OCI-M1 (cell line): ENCODE results near the gene SUN2.

Experiments used
- DNase-seq: peaks from one replicate; lab custom pipeline; 2025; lab: John Stamatoyannopoulos, UW

SUN2 gene

DNA sequence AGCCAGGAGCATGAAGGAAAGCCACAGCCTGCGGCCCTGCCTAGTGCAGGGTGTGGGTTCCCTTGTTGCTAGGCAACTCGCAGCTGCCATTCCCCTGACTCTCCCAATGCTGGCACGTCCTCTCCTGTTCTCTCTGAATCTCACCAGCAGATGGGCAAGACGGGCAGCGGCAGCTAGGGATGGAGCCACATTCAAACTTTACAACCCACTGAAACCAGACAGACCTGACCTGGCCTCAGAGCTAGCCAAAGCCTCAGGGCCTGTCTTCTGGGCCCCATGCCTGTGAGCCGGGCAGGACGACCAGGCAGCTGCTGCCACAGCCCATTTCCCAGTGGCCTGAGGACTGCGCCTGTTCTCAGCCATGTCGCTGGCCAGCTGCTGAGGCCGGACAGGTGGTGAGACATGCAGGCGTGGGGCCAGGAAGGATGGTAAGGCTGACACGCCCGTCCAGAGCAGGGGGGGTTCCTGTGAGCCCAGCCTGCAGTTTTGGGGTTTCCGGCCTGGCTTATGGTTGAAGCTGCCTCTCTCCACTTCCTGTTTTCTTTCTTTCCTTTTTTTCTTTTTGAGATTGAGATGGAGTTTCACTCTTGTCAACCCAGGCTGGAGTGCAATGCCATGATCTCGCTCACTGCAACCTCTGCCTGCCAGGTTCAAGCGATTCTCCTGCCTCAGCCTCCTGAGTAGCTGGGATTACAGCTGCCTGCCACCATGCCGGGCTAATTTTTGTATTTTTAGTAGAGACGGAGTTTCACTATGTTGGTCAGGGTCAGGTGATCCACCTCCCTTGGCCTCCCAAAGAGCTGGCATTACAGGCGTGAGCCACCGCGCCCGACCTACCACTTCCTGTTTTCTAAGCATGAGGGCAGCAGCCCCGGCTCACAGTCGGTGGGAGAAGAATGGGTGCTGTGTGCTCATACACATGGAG is 4.1 kb downstream of the SUN2 start:
- no peak for DNase-seq

DNA sequence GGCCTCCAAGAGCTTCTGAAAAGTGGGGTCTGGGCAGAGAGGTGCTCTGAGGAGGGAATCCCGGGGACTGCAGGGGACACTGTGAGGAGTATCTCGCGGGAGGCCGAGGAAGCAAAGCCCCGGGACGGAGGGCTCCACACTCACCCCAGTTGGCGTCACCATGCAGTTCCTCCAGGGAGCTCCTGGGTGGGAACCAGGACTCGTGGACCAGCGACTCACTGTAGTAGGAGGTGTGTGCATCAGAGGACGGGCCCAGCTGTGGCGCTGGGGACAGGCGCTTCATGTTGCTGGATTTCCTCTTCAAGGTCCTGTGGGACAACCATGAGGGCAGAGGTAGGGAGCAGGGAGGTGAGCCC is 4.8 kb downstream of the SUN2 start:
- no peak for DNase-seq

DNA sequence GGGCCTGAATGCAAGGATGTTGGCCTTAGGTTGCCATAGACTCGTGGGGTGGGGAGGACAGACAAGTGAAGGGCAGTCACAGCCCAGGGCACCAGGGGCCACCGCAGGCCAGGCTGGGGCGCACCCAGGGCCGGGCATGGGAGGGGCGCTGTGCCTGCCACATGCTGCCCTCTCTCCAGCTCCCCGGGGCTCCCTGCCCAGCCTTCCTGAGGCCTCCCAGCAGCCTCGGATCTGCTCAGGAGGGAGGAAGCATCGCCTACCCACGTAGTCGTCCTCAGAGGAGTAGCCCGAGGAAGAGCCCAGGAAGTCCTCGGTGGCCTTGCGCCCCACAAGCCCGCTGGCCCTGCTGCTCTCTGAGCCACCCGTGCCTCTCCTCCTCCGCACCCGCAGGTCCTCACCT is 5.2 kb downstream of the SUN2 start:
- DNase-seq = no peak

DNA sequence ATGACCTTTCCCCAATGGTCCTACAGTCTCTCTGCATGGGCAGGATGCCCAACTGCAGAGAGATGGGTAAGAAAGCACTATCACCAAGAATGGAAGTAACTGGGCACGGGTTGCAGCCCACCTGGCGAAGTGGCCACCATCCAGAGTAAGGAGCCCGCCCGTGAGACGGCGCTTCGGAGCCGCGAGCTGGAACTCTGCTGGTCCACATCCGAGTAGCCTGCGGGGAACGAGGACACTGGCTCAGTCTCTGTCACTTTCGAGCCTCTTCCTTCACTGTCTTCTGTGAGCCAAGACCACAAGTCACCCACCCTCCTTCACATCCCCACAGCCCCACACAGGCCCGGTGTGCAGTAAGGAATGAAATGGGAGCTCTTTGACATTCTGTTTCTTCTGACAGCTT is 5.7 kb downstream of the SUN2 start:
- DNase-seq = no peak

DNA sequence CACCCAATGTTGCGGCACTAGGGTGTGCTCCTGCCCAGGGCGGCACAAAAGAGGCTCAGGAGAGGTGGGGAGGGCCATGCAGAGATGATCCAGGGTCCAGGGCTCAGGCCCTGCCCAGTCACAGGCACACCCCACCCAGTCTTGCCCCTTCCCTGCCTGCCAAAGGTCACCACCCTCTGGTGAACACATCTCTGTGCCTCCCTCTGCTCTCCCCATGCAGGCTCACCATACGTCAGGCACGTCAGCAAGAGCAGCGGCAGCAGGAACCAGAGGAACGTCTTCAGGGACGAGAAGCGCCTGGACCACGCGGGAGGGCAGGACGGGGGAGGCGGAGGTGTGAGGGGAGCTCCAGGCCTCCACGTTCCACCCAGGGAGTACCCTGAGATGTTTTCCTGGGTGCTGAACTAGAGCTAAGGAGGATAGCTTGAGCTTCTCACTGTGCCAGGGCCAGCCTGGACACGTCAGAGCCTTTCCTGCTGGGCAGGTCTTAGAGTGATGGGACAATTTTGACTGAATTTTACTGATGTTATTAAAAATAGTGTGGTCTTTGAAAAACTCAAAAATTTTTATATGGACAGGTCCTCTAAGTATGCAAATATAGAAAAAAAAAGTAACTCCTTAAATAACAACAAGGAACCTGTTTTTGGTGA is 7.2 kb downstream of the SUN2 start:
- DNase-seq = no peak

DNA sequence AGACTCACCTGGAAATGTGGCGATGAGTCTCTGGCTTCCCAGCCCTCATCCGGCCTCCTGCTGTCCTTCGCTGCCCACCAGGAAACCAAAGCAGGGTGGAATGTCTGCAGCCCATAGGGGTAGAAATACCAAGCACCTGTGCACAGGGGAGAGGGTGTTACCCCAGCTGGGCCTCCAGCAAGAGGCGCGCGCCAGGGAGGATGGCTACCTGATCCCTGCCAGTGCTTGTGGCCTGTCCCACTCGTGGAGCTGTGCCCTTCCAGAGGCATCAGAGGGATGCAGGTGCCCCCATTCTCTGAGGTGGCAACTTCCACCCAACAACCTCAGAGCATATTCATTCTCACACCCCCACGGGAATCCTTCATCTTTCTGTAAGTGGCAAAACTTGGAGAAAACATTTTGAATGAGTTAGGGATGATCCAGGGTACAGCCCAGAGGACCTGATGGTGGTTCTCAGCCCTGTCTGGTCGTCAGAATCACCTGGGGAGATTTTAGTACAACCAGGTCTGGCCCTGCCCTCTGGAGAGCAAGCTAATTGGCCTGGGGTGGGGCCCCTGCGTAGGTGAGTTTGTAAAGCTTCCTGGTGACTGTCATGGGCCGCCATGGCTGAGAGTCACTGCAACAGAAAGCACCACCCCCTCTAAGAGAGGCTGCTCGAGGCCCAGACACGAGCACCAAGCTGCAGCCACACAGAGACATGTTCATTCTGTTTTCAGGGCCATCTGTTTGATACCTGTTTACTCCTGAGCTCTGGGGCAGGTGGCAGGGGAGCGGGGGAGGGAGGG is 9.9 kb downstream of the SUN2 start:
- DNase-seq = no peak

DNA sequence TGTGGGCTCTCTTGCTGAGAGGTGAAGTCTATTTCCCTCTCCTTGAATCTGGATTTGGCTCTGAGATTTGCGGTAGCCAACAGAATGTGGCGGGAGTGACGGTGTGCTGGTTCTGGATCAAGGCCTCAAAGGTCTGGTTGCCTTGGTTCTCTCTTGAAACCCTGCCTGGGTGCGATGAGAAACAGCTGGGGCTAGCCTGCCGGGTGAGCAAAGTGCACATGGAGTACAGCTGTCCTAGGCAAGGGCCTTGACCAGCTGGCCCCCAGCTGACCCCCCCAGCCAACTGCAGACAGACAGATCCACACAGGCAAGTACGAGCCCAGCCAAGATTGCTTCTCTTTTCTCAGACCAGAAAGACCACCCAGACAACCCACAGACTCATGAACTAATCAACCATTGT is 10.8 kb downstream of the SUN2 start:
- no peak for DNase-seq

DNA sequence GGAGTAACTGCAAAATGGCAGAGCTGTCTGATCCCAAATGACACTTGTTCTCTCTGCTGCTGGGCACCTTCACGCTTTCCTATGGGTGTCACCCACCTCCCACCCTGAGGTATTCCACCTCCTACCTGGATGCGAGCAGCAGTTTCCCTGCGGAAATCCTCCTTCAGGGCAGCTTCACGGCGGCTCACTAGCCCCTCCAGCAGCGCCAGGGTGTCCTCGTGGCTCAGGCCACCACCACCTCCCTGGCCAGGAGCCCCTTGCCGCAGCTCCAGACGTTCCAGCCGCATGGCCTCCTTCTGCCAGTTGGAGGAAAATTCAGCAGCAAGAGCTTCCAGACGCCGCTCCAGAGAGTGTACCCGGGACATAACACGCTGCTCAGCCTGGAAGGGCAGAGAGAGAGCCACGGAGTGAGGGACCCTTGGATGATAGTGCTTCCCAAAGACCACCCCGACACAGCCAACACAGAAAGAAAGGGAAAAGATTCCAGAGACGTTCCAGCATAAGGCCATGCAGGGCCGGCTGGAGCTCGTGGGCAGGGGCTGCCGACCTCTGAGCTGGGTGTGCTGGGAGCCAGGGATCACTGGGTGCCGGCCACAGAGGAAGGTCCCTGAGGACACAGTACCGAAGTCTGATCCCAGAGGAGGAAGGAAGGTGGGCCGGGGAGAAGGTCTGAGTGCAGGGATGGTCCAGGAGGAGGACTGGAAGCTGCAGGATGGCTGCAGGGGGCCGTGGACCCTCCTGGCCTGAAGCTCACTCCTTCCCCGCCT is 13.4 kb downstream of the SUN2 start:
- DNase-seq = no peak

DNA sequence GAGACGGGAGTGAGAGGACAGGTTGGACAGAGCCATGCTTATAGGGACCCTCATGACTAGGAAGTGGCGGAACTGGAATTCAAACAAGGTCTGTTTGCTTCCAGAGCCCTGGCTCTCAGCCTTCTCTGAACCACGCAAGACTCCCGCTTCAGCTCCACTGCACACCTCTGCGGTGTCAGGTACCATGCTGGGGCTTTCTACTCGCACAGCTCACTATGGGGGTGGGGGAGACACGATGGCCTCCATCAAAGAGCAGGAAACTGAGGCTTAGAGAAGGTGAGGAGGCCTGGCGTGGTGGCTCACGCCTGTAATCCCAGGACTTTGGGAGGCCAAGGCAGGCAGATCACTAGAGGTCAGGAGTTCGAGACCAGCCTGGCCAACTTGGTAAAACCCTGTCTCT is 14.2 kb downstream of the SUN2 start:
- DNase-seq = no peak

DNA sequence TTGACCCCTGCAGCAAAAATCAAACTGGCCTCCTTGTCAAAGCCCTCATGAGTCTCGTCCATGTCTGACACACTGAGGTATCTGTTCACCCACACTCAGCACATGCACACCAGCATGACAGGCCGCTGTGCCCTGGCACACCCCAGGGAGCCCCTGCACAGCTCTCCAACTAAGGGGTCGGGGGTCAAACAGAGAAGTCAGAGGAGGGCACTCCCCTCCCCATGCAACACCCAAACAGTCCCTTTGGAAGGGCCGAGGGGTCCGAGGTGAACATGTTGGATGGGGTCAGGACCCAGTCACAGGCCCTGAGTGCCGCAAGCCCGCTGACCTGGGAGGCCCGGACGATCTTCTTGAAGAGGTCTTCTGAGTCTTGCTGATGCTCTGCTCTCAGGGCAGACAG is 14.6 kb downstream of the SUN2 start:
- DNase-seq = no peak

DNA sequence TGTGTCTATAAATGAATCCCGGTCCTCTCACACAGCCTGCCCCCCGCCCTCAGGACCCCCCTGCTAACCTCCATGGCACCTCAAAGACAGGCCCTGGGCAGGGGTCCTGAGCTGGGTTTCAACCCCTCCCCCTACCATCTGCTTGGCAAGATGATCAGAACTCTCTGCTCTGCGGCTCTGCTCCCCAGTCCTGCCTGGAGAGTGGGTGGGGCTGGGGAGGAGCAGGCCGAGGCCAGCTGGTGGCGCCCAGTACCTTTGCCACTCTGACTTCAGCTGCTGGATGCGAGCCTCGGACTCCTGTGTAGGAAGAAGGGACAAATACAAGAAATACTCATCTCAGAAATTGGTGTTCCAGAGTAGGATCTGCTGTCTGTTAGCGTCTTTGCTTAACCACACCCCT is 15.0 kb downstream of the SUN2 start:
- no peak for DNase-seq

DNA sequence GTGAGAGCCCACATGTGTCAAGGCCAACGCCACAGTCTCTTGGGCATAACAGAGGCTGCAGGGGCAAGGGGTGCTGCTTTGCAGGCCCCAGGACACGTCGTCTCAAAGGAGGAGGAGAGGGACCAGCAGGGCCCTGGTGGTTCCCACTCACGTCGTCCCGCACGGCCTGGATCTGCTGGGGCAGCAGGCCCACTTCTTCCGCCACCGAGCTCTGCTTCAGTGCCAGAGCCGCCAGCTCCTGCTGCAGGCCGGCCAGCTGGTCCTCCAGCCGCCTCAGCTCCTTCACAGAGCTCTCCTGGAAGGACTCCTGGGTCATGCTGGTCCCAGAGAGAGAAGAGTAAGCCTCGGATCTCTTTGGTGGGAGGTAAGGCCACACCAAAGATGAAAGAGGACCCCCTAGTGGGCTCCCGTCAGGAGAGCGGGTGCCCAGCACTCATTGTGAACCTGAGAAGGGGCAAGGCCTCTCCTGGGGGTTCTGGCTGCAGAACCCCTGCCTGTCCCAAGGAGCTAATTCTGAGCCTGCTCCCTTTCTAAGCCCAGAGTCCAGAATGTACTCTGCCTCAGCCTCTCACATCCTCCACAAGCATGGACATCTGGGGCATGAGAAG is 15.6 kb downstream of the SUN2 start:
- DNase-seq = no peak

DNA sequence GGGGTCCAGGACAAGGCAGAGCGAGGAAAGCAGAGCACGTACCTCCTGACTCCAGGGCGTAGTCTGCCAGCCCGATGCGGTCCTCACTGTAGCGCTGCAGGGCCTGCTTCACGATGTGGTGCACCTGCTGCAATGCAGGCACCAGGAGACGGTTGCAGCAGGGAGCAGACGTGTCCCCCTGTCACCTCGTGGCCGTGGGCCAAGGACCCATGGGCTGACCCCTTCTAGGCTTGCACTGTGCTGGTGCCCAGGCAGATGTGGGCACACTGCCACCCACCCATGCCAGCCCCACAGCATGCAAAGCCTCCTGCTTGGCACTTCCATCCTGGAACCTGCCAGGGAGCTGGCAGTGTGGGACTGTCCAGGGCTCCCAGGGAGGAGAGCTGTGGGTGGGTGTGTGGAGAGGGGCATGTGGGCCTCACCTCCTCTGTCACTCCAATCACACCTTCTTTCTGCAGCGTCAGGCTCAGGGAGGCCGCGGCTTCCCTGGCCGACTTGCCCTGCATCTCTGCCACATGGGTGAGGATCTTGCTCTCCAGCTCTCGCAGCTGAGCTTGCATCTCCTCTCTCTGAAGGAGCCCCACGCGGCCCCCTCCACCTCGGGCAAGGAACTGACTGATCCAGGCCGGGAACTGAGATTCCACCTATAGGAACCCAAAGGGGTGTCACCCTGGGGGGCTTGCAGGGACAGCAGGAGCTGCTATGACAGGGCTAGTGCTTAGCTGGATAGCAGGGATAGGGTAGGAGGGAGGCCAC is 16.3 kb downstream of the SUN2 start:
- DNase-seq = no peak

DNA sequence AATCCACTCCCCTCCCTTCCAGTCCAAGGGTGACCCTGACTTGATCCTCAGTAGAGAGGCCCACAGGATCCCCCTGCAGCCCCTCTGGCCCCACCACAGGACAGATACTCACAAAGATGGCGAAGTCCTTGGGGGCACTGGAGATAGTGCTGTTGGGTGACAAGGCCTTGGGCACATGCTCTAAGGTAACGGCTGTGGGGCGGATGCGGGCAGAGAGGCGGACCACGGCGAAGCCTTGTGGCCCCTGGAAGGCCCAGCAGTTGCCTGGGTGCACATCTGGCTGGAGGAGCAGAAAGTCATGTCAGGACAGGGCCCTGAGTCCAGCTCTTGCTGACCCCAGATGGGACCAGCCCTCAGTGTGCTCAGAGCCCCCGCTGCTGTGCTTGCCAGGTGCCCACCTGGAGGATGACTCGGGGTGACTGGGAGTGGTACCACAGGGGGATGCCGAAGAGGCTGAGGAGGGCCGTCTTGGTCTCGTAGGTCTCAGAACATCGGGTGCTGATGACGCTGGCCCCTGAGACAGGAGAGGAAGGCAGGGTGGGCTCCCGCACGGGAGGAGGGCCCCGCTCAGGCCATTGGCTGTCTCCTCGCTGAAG is 17.2 kb downstream of the SUN2 start:
- no peak for DNase-seq

DNA sequence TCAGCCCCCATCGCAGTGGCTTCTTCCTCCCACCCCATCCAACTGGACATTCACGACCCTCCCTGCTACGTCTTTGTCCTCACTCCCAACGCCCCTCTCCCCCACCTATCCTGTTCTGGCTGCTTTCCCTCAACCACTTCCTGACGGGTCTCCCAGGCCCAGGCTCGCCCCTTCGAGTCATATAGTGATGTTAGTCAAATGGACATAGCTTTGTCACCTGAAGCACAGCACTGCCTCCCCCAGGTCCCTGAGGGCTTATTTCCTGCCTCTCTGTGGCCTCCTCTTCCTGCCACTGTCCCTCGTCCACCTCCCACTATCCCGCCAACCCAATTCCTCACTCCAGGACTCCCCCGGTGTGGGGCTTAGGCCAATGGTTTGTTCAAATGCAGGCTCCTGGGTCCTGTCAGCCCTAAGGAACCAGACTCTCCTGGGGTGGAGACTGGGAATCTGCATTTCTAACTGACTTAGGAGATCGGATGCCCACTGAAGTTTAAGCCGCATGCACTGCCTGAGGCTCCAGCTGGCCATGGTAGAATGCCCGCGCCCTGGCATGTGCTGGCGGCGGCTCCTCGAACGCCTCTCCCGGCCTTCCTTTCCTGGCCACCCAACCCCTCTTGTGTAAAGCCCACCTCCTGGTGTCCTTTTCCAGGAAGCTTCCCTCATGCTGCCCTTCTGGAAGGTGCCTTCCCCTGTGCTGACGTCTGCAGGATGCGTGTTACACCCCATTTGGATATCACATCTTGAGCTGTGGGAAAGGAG is 18.3 kb downstream of the SUN2 start:
- DNase-seq = no peak

DNA sequence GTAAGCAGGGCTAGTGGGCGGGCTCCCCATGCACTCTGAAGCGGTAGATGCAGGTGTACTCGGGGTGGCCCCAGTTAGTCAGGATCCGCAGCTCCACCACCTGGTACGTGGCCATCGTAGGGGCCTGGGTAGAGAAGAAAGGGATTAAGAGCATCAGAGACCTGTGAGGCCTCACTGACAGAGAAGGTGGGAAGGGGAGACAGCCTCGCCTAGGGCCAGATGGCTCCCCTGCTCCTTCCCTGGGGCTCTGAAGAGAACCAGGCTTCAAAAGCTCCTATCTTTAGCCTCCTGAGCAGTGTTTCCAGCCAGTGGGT is 19.6 kb downstream of the SUN2 start:
- no peak for DNase-seq

DNA sequence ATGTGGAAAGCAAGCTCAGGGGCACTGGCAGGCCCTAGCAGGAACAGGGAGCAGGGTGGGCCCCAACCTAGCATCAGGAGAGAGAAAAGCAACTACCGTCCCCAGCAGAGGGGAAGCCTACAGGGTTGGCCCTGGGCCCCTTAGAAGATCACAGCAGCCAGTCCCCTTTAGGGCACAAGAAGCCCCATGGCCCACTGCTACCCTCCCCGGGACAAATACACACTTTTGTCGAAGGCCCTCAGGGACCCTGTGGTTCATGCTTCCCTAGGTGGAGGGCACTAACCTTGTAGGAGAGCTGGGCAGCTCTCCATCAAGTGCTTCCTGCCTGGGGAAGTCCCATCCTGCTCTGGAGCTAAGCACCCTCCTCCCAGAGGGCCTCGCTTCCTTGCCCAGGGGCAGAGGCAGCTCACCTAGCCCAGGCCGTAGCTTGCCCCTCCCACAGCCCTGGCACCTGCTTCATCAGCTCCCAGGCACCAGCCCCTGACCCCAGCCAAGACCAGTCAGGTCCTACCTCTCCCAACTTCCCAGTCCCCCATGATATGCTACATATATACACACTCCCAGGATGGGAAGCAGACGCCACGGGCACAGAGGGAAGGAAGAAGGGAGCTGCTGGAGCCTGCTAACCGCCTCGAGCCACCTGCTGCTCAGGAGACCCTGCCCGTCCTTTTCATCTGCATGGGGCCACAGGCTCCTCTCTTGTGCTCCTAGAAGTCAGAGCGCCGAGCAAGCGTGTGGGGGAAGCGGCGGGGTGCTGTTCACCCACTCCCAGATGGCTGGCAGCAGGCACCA is 20.1 kb downstream of the SUN2 start:
- DNase-seq = no peak

DNA sequence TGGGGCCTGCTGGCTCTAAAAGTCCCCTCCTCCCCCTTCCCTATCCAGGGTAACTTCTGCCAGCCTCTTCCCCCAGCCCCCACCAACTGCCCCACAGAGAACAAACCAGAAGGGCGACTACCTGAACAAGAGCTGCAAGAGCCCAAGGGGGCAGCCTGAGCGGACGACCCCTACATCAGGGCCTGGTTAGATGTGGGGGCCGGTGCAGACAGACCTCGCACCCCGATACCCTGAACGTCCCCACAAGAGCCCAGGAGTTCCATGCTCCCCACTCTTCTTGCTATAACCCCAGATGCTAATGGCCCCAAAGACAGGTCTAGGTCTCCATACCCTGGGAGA is 20.7 kb downstream of the SUN2 start:
- DNase-seq = no peak

DNA sequence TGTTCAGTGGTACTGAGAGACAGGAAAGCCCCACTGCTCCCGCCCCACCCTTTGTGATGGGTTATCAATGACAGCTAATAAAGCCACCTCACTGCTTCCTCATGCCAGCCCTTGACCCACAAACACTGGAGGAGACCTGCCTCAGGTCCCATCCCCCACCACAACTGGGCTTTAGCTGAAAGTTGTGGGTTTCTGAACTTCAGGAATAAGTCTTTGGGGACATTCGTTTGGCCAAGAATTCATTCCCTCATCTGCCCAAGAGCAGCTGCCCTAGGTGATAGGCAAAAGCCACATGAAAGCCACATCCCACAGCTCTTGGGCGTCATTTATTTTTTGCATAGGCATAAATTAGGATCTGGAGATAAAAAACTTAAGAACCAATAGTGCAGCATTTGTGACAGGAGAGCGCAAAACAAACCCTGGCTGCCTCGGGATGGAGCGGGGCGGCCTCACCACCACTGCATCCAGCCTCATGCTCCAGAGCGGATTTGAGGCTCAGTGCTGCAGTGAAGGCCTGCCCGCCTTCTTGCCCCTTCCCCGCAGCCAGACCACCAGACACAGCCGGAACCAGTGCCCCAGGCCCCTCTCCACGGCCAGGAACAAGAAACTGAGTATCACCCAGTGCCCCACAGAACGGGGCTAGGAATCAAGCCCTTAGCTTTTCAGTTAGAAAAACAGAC is 21.2 kb downstream of the SUN2 start:
- DNase-seq = no peak
